Measurements from ENCODE around the gene TBL2.
"Not testable (repeated sequence)": the region's sequence is repeated elsewhere in the genome, so short reads cannot be mapped to it uniquely, and the experiment has no call there.

The TBL2 gene

DNA sequence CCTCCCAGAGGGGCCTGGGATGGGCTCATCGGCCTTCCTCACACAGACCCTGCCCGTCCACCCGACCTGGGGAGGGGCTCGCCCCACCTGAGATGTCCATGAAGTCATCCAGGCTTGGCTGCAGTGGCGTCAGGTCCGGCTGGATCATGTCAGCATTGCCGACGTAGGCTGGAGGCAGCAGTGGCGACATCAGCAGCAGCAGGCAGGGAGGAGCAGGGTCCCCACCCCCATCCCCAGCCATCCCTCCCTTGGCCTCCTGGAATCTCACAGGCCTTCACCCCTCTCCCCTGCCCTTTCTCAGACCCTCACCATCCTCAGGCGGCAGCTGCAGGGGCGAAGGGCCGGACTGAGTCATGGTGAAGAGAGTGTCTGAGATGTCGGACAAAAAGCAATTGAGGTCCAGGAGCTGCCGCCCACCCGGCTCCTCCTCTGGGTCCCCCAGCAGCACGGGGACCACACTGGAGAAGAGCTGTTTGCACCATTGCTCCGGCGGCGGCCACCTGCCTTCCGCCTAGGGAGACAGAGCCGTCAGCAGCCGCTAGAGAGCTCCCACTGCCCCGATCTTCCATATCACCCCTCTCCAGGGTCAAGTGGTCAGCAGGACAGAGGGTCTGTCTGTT, 27.3 kb upstream of the TBL2 start:
- no peak for DNase-seq

DNA sequence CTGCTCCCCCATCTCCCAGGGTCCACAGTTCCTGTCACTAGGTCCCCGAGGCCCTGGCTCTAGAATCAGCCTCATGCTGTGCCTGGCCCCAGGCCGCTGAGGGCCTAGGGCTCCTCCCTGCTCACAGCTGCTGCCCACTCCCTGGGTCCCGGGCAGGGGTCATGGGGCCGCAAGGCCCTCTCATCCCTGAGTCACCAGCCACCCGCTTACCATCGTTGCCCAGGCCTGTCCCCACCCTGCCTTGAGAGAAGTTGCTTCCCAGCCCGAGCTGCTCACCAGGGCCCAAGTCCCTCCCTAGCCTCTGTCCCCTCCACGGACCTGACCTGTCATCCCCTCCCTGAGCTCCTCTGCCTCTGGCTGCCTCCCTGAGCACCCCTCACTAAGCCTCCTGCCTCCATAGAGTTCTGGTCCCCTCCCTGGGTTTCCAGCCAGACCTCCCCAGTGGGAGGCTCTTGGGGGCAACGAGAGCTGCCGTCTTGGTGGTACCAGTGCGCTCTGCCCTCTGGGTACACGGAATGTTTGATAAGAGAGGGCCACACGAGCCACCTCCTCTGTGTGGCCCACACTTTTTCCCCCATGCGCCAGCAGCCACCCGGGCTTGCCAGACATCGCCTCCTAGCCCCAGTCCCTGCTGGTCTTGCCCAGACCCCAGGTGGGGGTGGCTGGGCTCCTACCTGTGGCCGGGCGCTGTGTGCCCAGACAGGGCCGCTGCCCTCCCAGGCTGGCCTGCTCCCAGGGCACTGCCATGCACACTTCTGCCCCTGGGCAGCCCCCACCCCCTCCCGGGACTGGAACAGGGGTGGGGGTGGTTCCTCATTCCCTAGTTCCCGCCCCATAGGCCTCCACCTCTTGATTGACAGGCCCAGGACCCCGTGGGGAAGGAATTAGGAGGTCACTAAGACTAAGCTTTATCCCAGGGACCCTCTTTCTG, 24.6 kb upstream of the TBL2 start:
- no peak for DNase-seq

DNA sequence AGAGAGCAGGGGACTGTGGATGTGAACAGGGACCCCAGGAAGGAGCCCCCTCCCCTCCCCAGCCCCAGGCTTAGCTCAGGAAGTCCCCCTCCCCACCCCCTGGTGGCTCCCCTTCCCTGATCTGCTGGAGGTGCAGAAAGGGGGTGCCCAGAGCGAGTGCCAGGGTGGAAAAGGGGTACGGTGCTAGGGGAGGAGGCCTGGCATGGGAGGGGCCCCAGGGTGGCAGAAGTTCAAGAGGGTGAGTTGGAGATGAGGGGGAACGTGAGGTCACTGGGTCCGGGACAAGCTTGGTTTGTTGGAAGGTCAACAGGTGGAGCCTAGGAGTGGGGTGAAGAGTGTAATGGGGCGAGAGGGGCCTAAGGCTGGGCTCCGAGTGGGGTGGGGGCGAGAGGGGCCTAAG, 21.5 kb upstream of the TBL2 start:
- DNase-seq = no peak

DNA sequence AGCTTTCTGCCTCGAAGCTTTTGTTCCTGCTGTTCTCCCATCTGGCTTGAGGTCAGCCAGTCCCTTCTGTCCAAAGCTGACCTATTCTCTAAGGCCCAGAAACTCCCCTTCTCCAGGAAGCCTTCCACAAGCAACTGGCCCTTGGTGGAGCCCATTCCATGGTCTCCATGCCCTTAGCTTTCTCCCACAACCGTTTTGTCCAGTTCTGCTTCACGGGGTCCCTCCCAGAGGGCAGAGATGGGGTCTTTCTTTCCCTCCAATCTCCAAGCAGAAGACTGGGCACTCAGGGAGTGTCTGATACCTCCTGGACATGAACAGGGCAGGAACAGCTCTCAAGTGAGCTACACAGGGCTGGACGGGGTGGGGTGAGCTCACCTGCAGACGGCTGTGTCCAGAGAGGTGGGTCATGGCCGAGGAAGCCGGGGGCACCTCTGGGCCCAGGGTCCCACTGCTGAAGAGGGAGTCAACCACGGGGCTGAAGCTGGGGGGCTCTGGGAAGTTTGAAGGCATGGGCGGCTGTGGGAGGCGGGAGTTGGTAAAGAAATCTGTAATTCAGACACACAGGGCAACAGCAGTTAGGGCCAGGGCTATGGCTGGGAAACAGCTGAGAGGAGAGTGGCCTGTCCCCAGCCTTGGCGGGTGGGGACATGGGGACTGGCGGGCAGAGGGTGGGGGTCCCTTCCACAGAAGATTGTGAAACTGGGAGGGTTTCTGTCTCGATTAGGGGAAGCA, 20.9 kb upstream of the TBL2 start:
- DNase-seq = no peak

DNA sequence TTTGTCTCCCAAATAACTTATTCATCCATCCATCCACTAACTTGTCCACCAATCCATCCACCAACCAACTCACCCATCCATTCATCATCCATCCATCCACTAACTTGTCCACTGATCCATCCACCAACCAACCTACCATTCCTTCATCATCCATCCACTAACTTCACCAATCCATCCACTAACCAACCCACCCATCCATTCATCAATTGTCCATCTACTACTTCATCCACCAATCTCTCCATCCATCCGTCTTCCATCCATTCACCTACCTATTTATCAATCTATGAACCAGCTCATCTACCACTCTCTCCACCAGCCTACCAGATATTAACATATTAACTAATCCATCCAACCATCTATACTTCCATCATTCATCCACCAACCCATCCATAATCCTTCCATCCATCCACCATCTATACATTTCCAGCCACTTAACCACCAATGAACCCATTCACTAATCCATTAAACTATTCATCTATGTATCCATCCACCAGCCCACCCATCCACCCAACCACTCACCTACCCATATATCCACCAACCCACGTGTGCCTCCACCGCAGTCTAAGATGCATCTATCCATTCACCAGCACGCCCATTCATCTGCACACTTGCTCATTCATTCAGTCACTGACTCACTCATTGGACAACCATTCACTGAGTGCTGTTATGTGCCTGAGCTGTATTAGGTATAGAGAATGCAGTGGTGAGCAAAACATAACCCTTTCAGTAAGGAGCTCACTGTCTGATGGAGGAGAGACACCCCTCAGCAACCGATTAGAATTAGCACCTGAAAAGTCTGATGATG, 19.8 kb upstream of the TBL2 start:
- no peak for DNase-seq

DNA sequence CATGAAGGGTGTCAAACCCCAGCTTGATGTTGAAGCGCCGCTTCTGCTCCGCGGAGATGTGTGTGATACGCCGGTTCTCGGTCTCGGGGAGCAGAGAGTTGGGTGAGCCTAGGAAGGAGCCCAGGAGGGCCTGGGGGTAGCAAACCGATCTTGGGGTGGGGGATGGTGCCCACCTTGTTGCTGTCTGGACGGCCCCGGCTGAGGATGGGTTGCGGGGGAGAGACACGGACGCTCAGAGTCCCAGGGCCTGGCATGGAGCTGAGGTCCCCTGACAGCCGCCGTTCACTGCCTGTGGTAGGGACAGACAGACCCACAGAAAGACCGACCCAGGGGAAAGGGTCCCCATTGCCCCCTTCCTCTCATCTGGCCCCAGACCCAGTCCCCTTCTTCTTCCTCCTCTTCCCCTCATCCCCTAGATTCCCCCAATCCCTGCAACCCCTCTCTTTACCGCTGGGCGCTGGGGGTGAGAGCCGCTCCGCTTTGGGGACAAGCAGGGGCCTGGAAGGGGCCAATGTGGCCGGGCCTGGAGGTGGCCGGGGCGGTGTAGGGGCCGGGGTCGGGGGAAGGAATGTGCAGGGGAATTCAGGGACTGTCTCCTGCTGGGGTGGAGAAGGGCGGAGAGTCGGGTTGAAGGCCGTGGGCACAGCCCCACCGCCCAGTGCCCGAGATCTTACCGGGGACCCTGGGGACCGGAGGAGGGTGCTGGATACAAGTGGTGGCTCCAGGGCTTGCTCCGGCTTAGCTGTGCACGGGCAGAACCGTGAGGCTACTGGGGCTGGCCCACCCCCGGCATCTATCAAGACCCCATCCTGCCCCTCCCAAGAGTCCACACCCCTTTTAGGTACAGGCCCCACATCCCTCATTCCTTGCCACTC, 18.0 kb upstream of the TBL2 start:
- DNase-seq = no peak

DNA sequence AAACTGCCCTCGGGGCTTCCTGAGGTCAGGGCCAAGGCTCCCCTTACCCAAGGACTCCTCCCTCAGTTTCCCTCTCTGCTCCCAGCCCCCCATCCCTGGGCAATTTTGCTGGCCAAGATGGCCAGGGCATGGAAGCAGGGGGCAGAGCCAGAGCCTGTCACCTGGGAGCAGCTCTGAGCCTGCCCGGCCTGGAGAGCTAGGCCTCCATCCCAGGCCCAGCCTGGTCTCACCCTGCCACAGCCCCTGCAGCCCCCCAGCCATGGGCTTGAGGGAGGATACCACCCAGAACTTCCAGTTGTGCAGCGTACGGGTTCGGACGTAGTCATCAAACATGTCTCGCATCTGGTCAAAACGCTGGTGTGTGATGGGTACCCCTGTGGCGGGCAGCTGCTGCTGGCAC, 17.0 kb upstream of the TBL2 start:
- no peak for DNase-seq

DNA sequence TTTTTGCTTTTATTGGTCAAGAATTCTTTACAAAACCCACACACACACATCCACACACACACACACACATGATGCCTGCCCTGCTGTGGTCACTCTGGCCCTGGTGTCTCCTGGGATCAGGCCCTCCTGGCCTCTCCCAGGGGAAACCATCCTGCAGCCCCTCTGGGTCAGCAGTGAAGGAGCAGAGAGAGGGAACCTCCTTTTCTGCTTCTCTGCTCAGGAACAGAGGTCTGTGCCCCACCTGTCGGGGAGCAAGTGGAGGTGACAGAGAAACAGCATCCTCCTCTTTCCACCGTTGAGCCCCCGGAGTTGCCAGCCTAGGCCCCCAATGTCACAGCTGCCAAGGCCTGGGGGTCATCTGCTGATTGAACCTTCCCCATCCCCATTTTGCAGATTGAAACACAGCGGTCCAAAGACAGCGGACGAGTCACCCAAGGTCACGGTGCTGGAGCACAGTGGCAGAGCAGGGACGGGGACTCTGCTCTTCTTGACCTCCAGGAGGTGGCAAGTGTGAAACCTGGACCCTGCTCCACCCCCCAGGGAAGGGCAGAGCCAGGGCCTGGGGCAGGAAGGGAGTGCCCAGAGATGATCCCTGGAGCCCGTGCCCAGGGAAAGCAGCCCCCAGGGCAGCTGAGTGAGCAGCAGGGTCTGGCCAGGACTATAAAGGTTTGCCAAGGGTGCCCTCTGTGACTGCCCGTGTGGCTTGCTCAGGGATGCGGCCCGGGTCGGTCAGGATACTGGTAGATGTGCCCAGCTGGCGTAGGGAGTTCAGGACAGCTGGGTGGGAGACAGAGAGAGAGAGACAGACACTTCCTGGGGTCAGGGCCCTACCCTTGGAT, 15.0 kb upstream of the TBL2 start:
- no peak for DNase-seq

DNA sequence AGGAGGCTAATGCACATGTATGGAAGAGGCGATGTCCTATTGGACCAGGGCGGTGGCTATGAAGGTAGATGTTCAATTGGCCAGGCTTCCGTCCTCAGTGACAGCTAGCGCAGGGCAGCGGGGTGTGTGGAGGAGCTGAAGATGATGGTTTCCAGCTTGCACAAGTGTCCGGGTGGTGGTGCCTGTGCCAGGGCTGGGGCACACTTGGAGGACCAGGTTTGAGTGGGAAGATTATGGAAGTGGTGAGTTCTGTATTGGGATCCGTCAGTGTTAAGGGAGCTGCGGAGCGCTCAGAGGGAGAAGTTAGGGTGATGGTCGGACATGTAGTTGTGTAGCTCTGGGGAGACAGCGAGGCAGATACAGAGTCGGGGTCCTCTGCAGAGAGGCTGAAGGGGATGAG, 8.5 kb upstream of the TBL2 start:
- no peak for DNase-seq

DNA sequence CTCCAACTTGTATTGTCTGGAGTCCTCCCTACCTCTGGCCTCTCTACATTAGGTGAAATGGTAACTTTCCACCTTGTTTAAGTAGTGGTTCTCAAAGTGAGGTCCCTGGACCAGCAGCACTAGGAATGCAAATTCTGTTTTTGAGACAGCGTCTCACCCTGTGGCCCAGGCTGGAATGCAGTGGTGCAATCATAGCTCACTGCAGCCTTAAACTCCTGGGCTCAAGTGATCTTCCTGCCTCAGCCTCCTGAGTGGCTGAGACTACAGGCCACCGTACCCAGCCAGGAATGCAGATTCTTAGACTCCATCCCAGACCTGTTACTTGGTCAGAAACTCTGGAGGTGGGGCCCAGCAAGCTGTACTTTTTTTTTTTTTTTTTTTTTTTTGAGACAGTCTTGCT, 6.8 kb upstream of the TBL2 start:
- no peak for DNase-seq

DNA sequence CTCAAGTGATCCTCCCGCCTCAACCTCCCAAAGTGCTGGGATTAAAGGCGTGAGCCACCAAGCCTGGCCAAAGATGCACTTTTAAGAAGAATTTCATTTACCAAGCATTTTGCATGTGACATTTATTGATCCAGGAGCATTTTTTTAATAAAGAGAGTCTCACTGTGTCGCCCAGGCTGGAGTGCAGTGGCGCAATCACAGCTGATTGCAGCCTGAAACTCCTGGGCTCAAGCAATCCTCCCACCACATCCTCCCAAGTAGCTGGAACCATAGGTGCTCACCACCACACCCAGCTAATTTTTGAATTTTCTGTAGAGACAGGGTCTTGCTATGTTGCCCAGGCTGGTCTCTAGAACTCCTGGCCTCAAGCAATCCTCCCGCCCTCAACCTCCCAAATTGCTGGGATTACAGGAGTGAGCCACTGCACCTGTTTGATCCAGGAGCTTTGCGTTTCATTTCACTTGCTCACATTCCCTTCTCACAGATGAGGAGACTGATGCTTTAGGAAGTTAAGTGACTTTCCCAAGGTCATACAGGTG, 4.4 kb upstream of the TBL2 start:
- no peak for DNase-seq

DNA sequence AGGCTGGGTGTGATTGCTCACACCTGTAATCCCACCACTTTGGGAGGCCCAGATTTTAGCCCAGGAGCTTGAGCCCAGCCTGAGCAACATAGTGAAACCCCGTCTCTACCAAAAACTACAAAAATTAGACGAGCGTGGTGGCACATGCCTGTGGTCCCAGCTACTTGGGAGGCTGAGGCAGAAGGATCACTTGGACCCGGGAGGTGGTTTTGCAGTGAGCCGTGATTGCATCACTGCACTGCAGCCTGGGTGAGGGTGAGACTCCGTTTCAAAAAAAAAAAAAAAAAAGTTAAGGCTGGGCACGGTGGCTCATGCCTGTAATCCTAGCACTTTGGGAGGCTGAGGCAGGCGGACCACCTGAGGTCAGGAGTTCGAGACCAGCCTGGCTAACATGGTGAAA, 2.6 kb upstream of the TBL2 start:
- DNase-seq = not testable (repeated sequence)

DNA sequence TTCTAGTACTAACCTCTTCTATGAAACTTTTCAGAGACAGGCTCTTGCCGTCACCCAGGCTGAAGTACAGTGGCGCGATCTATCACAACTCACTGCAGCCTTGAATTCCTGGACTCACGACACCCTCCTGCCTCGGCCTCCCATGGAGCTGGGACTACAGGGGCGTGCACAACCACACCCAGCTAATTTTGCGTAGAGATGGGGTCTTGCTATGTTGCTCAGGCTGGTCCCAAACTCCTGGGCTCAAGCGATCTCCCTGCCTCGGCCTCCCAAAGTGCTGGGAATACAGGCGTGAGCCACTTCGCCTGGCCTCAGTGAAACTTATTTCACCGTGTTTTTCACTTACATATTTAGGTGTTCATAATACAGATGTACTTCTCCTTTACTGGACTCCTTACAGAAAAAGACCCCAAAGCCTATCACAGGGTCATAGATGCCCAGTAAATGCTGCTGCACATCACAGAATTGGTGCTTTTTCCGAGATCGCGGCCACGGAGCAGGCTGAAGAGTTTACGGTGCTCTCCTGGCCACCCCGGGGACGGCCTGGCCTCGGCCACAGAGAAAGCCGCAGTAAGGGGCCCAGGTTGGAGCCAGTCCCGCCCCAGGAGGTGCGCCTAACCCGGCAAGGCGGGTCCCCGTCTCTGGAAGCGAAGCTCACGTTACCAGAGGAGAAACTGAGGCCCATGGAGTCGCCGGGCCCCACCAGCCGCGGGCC, 595 bp downstream of the TBL2 start:
- DNase-seq = no peak

DNA sequence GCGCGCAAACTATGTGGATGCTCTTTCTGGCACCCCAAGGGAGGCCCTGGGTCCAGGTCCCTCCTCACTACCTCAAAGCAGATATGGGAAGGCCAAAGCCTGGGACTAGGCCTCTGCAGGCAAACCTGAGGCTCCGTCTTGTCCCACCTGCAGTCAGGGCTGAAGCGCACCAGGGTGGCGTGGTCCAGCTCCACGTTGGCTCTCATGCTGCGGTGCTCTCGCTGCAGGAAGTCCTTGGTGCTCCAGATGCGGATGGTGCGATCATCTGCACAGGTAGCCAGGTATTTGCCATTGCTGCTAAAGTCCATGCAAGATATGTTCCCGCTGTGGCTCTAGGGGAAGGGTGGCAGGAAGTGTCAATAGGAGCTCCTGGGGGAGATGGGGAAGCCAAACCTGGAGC, 4.6 kb downstream of the TBL2 start:
- DNase-seq = no peak

DNA sequence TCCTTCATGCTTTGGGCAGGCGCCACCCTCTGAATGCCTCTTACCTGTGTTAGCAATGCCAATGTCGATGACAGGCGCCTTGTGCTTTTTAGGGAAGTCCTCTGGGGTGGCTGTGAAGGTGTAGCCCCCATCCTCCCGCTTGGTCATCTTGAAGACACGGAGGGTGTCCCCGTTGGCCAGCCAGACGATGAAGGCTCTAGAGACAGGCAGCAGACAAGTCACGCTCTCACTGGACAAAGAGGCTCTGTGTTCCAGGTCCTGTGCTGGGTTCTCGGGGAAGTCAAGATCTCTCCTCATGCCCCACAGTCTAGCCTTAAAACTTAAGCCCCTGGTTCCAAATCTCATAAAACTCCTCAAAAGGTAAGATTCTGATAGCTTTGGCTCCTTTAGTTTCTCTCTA, 5.1 kb downstream of the TBL2 start:
- no peak for DNase-seq

DNA sequence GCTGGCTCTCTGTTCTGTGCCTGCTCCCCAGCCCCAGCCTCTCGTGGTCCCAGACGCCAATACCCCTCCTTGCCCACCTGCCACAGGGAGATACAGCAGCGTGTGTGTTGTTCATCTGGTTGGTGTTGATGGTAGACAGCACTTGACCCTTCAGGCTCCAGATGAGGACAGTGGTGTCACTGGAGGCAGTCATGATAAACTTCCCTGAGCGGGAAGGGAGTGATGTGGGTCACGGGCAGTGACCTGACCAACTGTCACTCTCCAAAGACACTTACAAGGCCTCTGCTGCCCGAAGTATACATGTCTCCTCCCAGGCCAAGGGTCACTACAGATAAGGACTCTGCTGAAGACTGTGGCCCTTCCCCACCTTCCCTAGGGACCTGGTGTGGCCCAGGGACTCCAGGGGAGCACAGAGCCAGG, 5.6 kb downstream of the TBL2 start:
- no peak for DNase-seq

DNA sequence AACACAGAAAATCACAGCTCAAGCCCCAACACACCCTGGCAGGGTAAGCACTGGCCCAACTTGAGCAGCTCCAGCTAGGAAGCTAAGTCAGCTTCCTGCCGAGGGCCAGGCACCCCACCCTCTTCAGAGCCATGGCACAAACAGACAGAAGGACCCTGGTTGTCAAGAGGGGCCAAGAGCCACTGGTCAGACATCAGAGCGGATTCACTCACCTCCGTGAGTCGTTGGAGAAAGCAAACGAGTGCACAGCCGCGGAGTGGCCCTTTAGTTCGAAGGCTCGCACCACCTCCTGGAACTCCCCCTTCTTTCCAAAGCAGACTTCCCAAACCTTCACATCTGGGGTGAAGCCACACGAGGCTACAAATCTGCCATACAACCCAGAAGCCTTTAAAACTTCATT, 7.4 kb downstream of the TBL2 start:
- DNase-seq = no peak

DNA sequence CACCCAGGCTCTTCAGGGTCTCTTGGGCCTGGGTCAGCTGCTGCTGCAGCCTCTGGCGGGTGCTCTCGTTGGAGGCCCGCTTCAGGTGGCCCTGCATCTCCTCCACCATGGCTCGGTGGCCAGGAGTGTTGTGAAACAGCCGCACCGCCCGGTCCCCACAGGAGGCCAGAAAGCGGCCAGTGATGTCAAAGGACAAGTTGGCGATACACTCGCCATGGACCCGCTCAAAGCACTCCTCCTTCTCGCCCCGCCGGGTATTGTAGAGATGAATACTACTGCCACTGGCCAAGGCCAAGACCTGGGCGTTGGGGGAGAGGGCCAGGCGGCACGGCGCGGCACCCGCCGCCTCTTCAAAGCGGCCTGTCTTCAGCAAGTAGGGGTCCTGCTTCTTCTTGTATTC, 7.9 kb downstream of the TBL2 start:
- DNase-seq = no peak

DNA sequence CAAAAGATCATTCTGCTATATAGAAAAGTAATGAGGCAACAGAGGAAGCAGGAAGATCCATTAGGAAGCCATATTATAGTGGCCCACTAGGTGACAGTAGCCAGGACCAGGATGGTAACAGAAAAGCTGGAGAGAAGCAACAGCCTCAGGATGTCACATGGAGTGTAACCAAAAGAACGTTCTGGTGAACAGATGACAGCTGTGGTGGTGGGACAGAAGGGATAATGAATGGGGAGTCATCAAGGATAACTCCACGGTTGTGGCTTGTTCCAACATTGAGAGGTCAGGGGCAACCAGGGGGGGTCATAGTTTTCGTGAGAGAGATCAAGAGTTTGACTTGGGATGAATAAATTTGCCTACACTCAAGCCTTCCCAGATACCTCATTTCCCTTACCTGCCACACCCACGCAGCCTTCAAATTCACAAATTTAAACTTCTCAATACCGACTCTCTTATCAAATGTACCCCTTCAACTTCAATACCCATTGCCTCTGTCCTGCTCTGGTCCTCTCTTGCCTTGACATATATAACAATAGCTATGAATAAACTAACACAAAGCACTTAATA, 9.3 kb downstream of the TBL2 start:
- no peak for DNase-seq
